ENCODE measurements around the gene GTF3C5.

The GTF3C5 gene

GRCh38 chr9:133046900-133047295 is 16.1 kb downstream of the GTF3C5 start:
- Histone ChIP-seq H3K36me3 (ENCODE audit: low read length) (0 out of 2 replicates have a peak, but pooled peaks cover 2% of the 10 kb centered on the region), H3K4me2 (ENCODE audit: low read depth, low read length, poor library complexity, severe bottlenecking) (no peak overlapping the region), H3K27ac (ENCODE audit: low read depth, low read length) (no peak overlapping the region), H3K9me3 (ENCODE audit: insufficient read depth, low read length) (no peaks in the 10 kb centered on the region), H3K9ac (ENCODE audit: low read length) (no peak overlapping the region), H3F3A (ENCODE audit: insufficient read depth) (no peaks in the 10 kb centered on the region), H3K79me2 (ENCODE audit: insufficient read depth, low read length) (peaks cover 1% of the 10 kb centered on the region; the same call in 1 of the 2 replicates), H3K4me3 (ENCODE audit: insufficient read depth, low read length, poor library complexity, severe bottlenecking) (no peak overlapping the region), H4K20me1 (ENCODE audit: low read depth, low read length) (no peaks in the 10 kb centered on the region), H2AFZ (ENCODE audit: low read depth, low read length, severe bottlenecking) (no peak overlapping the region), H3K27me3 (ENCODE audit: low read length) (no peaks in the 10 kb centered on the region), H3K9me2 (replicated peaks; ENCODE audit: insufficient read depth, low read length) (no peaks in the 10 kb centered on the region)
- TF ChIP-seq EZH2phosphoT487 (conservative IDR thresholded peaks at IDR 0.05; ENCODE audit: low read length), result no peak
- no peak for TF ChIP-seq CTCF (IDR thresholded peaks at IDR 0.05; ENCODE audit: insufficient read depth, low read length, poor library complexity, severe bottlenecking)

- no peak overlapping the region for H3K27ac ChIP-seq (ENCODE audit: low read depth, low read length)
- H3F3A ChIP-seq (ENCODE audit: insufficient read depth), result no peaks in the 10 kb centered on the region
- no peaks in the 10 kb centered on the region for H3K36me3 ChIP-seq (ENCODE audit: low read length)
- no peaks in the 10 kb centered on the region for H3K27me3 ChIP-seq (ENCODE audit: low read length)
- no peaks in the 10 kb centered on the region for H3K79me2 ChIP-seq (ENCODE audit: insufficient read depth, low read length)
- H3K4me2 ChIP-seq (ENCODE audit: low read depth, low read length, poor library complexity, severe bottlenecking), result no peak overlapping the region
- no peak overlapping the region for H2AFZ ChIP-seq (ENCODE audit: low read depth, low read length, severe bottlenecking)
- H4K20me1 ChIP-seq (ENCODE audit: low read depth, low read length), result no peaks in the 10 kb centered on the region
- TF ChIP-seq CTCF (IDR thresholded peaks at IDR 0.05; ENCODE audit: insufficient read depth, low read length, poor library complexity, severe bottlenecking), result no peak
- TF ChIP-seq EZH2phosphoT487 (conservative IDR thresholded peaks at IDR 0.05; ENCODE audit: low read length), result no peak
- no peak overlapping the region for H3K9ac ChIP-seq (ENCODE audit: low read length)
- no peaks in the 10 kb centered on the region for H3K9me2 ChIP-seq (replicated peaks; ENCODE audit: insufficient read depth, low read length)
- H3K4me3 ChIP-seq (ENCODE audit: insufficient read depth, low read length, poor library complexity, severe bottlenecking), result no peak overlapping the region
- no peaks in the 10 kb centered on the region for H3K9me3 ChIP-seq (ENCODE audit: insufficient read depth, low read length)
These were observed 17.8 kb downstream of the GTF3C5 start for GRCh38 chr9:133048595-133048994.

GRCh38 chr9:133049043-133049442 is 18.2 kb downstream of the GTF3C5 start:
- Histone ChIP-seq H3K4me2 (ENCODE audit: low read depth, low read length, poor library complexity, severe bottlenecking) (no peak overlapping the region), H3K9me2 (replicated peaks; ENCODE audit: insufficient read depth, low read length) (no peaks in the 10 kb centered on the region), H3K27me3 (ENCODE audit: low read length) (no peaks in the 10 kb centered on the region), H3F3A (ENCODE audit: insufficient read depth) (no peaks in the 10 kb centered on the region), H2AFZ (ENCODE audit: low read depth, low read length, severe bottlenecking) (no peak overlapping the region), H3K9ac (ENCODE audit: low read length) (no peak overlapping the region), H3K27ac (ENCODE audit: low read depth, low read length) (no peak overlapping the region), H3K79me2 (ENCODE audit: insufficient read depth, low read length) (no peaks in the 10 kb centered on the region), H4K20me1 (ENCODE audit: low read depth, low read length) (no peaks in the 10 kb centered on the region), H3K4me3 (ENCODE audit: insufficient read depth, low read length, poor library complexity, severe bottlenecking) (no peak overlapping the region), H3K9me3 (ENCODE audit: insufficient read depth, low read length) (no peaks in the 10 kb centered on the region), H3K36me3 (ENCODE audit: low read length) (no peaks in the 10 kb centered on the region)
- TF ChIP-seq EZH2phosphoT487 (conservative IDR thresholded peaks at IDR 0.05; ENCODE audit: low read length) (no peak), CTCF (IDR thresholded peaks at IDR 0.05; ENCODE audit: insufficient read depth, low read length, poor library complexity, severe bottlenecking) (no peak)

Data from SU-DHL-6 (cell line).